ENCODE measurements around the gene C1orf141.

GRCh38 chr1:67142931-67143330, 8.2 kb upstream of the C1orf141 start:
- TF ChIP-seq POLR2AphosphoS5 (IDR thresholded peaks at IDR 0.05) = no peak
- TF ChIP-seq CTCF (IDR thresholded peaks at IDR 0.05) = no peak
- no peak for TF ChIP-seq POLR2A (IDR thresholded peaks at IDR 0.05)
